HepG2 (cell line): ENCODE results near the gene RPS5. TPM values are rescaled to one million over a fixed set of nuclear protein-coding genes. Genes with fewer than 3 reads are reported as not detected.

ENCODE experiments used
- ATAC-seq: fragments of 200-7000 bp; cut with Tn5 transposase; 3 replicates; pipeline ENCODE4 v1.9.1; 2020; ENCODE audit warnings: mild to moderate bottlenecking, moderate library complexity
- BruUV-seq: library from RNA; stranded (reverse); fragments of 400-500 nt; replicated peaks from 2 replicates; lab custom pipeline; 2021; lab: Mats Ljungman, UMichigan
- CTCF ChIA-PET: fragments of 300-600 bp; formaldehyde crosslinking; extraction: SDS; loops from one replicate; lab custom pipeline; 2021; ENCODE audit warnings: low total read pairs, inconsistent platforms, low intra/inter-chr PET ratio; lab: Yijun Ruan, JAX
- POLR2A ChIA-PET: fragments of 350-600 bp; sonication (Branson Sonifier 250); formaldehyde crosslinking; loops from one replicate; lab custom pipeline; 2020; ENCODE audit warnings: antibody characterized with exemption, inconsistent platforms; lab: Yijun Ruan, JAX
- DNase-seq: peaks from one replicate; pipeline ENCODE4 v3.0.0-alpha.2; 2015; ENCODE audit warnings: low spot score
- FAIRE-seq: peaks from 3 replicates; lab custom pipeline; 2011; peaks lifted over from hg19 to GRCh38; lab: Jason Lieb, UNC
- H2AFZ ChIP-seq: one replicate; pipeline ENCODE4 v1.6.1; 2011; ENCODE audit warnings: low read length, inconsistent platforms
- H3K27ac ChIP-seq: fragments of 300-600 bp; 3 replicates; pipeline ENCODE4 v1.8.0; 2011; ENCODE audit warnings: mixed run types, mild to moderate bottlenecking, mixed read lengths, low read length, inconsistent platforms; ENCODE audit not compliant: insufficient read depth; ENCODE audit errors: extremely low read length
- H3K27me3 ChIP-seq, 2 experiments: fragments of 200-600 bp in 1 of 2; 2 replicates in 1 of 2; 3 replicates in 1 of 2; pipeline versions ENCODE4 v1.6.0 to v1.8.0; 2011; ENCODE audit warnings: low read length in 2 of 2, mild to moderate bottlenecking in 2 of 2, moderate library complexity in 2 of 2, inconsistent platforms in 1 of 2; ENCODE audit not compliant: insufficient read depth in 2 of 2, control insufficient read depth in 1 of 2
- H3K36me3 ChIP-seq, 2 experiments: fragments of 200-600 bp in 1 of 2; replicated peaks in 1 of 2; 2 replicates in 1 of 2; 3 replicates in 1 of 2; pipeline versions ENCODE4 v1.5.1 to v1.8.0; 2011; ENCODE audit warnings: low read length in 2 of 2, inconsistent platforms in 1 of 2; ENCODE audit not compliant: insufficient read depth in 2 of 2, control insufficient read depth in 1 of 2
- H3K4me1 ChIP-seq: 2 replicates; pipeline ENCODE4 v1.5.1; 2012; ENCODE audit warnings: low read length, inconsistent platforms; ENCODE audit not compliant: insufficient read depth
- H3K4me2 ChIP-seq: 2 replicates; pipeline ENCODE4 v1.6.0; 2011; ENCODE audit warnings: low read depth, low read length, inconsistent platforms
- H3K4me3 ChIP-seq, 3 experiments: fragments of 200-600 bp in 1 of 3; sonication (generic), shearing (Covaris generic) in 1 of 3; replicated peaks in 1 of 3; 2 replicates each; pipeline ENCODE4 v1.5.1; 2011 to 2016; ENCODE audit warnings: low read length in 3 of 3, inconsistent platforms in 2 of 3, low read depth in 2 of 3, mild to moderate bottlenecking in 2 of 3, control low read depth in 1 of 3, mixed read lengths in 1 of 3; ENCODE audit not compliant: insufficient read depth in 1 of 3
- H3K79me2 ChIP-seq: one replicate; pipeline ENCODE4 v1.6.1; 2011; ENCODE audit warnings: low read length, inconsistent platforms; ENCODE audit not compliant: insufficient read depth
- H3K9ac ChIP-seq: 2 replicates; pipeline ENCODE4 v1.6.0; 2011; ENCODE audit warnings: mild to moderate bottlenecking, low read depth, low read length, inconsistent platforms; ENCODE audit not compliant: insufficient read depth
- H3K9me3 ChIP-seq: 2 replicates; pipeline ENCODE4 v1.5.1; 2012; ENCODE audit warnings: mild to moderate bottlenecking, low read length
- H4K20me1 ChIP-seq: 2 replicates; pipeline ENCODE4 v1.6.0; 2011; ENCODE audit warnings: inconsistent platforms, mild to moderate bottlenecking, low read length, moderate library complexity; ENCODE audit not compliant: insufficient read depth
- FIP1L1 ChIP-seq: fragments of 200-400 bp; formaldehyde crosslinking; IDR thresholded peaks from 2 replicates; pipeline ENCODE4 v1.6.1; 2018; ENCODE audit warnings: low read depth, mild to moderate bottlenecking, low read length, moderate library complexity, borderline replicate concordance; ENCODE audit not compliant: insufficient read depth
- HHEX ChIP-seq: IDR thresholded peaks from 2 replicates; pipeline ENCODE4 v1.6.1; 2016; ENCODE audit warnings: control low read depth
- HOXA9 ChIP-seq: sonication (generic); formaldehyde crosslinking; IDR thresholded peaks from 2 replicates; pipeline ENCODE4 v1.8.1; 2022; ENCODE audit warnings: missing genetic modification reagents, mild to moderate bottlenecking, moderate library complexity, borderline replicate concordance
- MAF1 ChIP-seq: sonication (generic); formaldehyde crosslinking; IDR thresholded peaks from 2 replicates; pipeline ENCODE4 v1.5.0; 2020; ENCODE audit warnings: missing genetic modification reagents, borderline replicate concordance
- MAZ ChIP-seq, 2 experiments: sonication (generic) in 1 of 2; formaldehyde crosslinking in 1 of 2; IDR thresholded peaks; 2 replicates each; pipeline versions ENCODE4 v1.5.0 to v1.6.1; 2012 to 2020; ENCODE audit warnings: low read depth in 2 of 2, mild to moderate bottlenecking in 2 of 2, borderline replicate concordance in 1 of 2, improper control_type of control experiment in 1 of 2, low read length in 1 of 2, missing genetic modification reagents in 1 of 2, moderate library complexity in 1 of 2
- RXRA ChIP-seq: sonication (generic); formaldehyde crosslinking; IDR thresholded peaks from 2 replicates; pipeline ENCODE4 v1.5.1; 2020; ENCODE audit warnings: missing genetic modification reagents
- THAP11 ChIP-seq: IDR thresholded peaks from 2 replicates; pipeline ENCODE4 v1.6.1; 2016; ENCODE audit warnings: missing biosample characterization, missing genetic modification reagents
- YEATS2 ChIP-seq: sonication (generic); formaldehyde crosslinking; IDR thresholded peaks from 2 replicates; pipeline ENCODE4 v1.4.0; 2020; ENCODE audit warnings: missing genetic modification reagents, borderline replicate concordance
- ZNF138 ChIP-seq: sonication (generic); formaldehyde crosslinking; IDR thresholded peaks from 2 replicates; pipeline ENCODE4 v1.5.0; 2020; ENCODE audit warnings: mild to moderate bottlenecking, low read depth, missing genetic modification reagents
- ZNF441 ChIP-seq: sonication (generic); formaldehyde crosslinking; IDR thresholded peaks from 2 replicates; pipeline ENCODE4 v1.7.0; 2021; ENCODE audit warnings: missing genetic modification reagents, borderline replicate concordance
- ZNF570 ChIP-seq: sonication (generic); formaldehyde crosslinking; IDR thresholded peaks from 2 replicates; pipeline ENCODE4 v1.4.0; 2020; ENCODE audit warnings: mild to moderate bottlenecking, missing genetic modification reagents, borderline replicate concordance
- ZNF577 ChIP-seq: sonication (generic); formaldehyde crosslinking; IDR thresholded peaks from 2 replicates; pipeline ENCODE4 v1.4.0; 2020; ENCODE audit warnings: mild to moderate bottlenecking, low read depth, missing genetic modification reagents, borderline replicate concordance
- ZNF781 ChIP-seq: sonication (generic); formaldehyde crosslinking; IDR thresholded peaks from 2 replicates; pipeline ENCODE4 v1.5.1; 2020; ENCODE audit warnings: borderline replicate concordance, mild to moderate bottlenecking, missing genetic modification reagents; ENCODE audit errors: not compliant biosample characterization
- ZSCAN20 ChIP-seq: sonication (generic); formaldehyde crosslinking; IDR thresholded peaks from 2 replicates; pipeline ENCODE4 v1.4.0; 2020; ENCODE audit warnings: missing genetic modification reagents, mild to moderate bottlenecking, borderline replicate concordance
- WGBS: methylation state at CpG from one replicate; pipeline ENCODE4 v1.1.6; 2017; ENCODE audit warnings: low lambda C conversion rate; 5-methylcytosine and 5-hydroxymethylcytosine counted together
- in situ Hi-C: cut with HindIII; loops from 2 replicates; pipeline ENCODE4 v1.10.0; 2017; ENCODE audit warnings: low pct_unique_long_range_greater_than_20kb; ENCODE audit not compliant: extremely low pct_ligation_motif_present
- intact Hi-C: fragments of 100-400 bp; cut with micrococcal nuclease; formaldehyde crosslinking; loops from one replicate; pipeline ENCODE4 v1.10.0; 2022; ENCODE audit not compliant: unreplicated experiment
- polyA plus RNA-seq, 8 experiments: library from polyadenylated mRNA; depleted of rRNA in 3 of 8; stranded (reverse) in 7 of 8; unstranded in 1 of 8; fragments of >200 nt; fragmentation: Illumina TruSeq in 4 of 8; extraction: Trizol in 4 of 8; gene quantifications; 2 replicates each; pipeline versions ENCODE4 v1.2.1 to v1.2.3, GENCODE V29; 2011 to 2016; ENCODE audit warnings: low read depth in 4 of 8, missing spikeins in 1 of 8, mixed read lengths in 1 of 8; ENCODE audit not compliant: insufficient read depth in 1 of 8
- total RNA-seq, 5 experiments: library from RNA; depleted of rRNA; stranded (reverse); fragments of >200 nt; fragmentation: Illumina TruSeq; extraction: Trizol; gene quantifications; 2 replicates each; pipeline ENCODE4 v1.2.3, GENCODE V29; 2016; ENCODE audit warnings: low read depth in 1 of 5
- TF ChIP-seq, protein P1 (sequence below): sonication (generic); formaldehyde crosslinking; IDR thresholded peaks from 2 replicates; pipeline ENCODE4 v1.4.0; 2020; ENCODE audit warnings: mild to moderate bottlenecking, missing genetic modification reagents
- TF ChIP-seq, protein P2 (sequence below): sonication (generic); formaldehyde crosslinking; IDR thresholded peaks from 2 replicates; pipeline ENCODE4 v1.4.0; 2020; ENCODE audit warnings: missing genetic modification reagents, borderline replicate concordance

The RPS5 gene
- total and polyA plus RNA-seq, 2 of the 13 experiments (the other 11 are each of a cell fraction or from before 2014, with no cell fraction given), result 1,544 to 4,408 TPM

DNA sequence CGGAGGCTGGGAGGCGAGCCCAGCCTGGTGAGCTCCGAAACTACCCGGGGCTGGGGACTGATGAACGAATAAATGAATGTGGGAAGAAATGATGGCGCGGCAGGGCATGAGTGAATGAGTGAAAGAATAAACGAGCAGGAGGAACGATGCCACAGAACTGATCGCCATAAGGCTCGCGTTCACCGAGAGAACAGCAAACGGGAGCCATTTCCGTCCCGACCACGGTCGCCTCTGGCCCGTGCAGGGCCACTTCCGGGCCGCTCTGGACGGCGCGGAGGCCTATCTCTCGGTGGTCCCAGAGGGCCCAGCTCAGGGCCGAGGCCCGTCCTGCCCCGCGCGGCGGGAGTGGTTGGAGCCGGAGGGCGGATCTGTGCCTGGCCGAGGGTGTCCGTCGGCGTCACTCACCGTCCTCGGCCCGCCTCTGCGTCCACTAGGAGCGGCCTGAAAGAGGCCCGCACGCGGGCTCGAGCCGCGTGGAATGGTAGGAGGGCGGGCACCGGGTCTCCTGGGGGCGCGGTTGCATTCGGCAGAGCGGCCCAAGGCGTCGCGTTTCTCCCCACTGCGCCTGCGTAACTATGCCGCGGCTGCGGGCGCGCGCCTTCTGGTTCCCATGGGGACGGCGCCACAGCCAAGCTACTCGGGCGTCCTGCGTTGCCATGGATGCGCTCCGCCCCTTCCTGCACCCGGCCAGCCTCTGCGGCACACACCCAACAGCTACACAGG is 24.6 kb upstream of the RPS5 start, which contains the start of gene ZNF497:
ZNF497 (minus strand) TSS at position 480 of the 723 bp plus-strand sequence. CDS start 5,116 bp downstream, outside the sequence.
- no peaks in the 10 kb centered on the region for H3K27me3 ChIP-seq
- H4K20me1 ChIP-seq, result no peaks in the 10 kb centered on the region
- CTCF ChIA-PET, result no interaction called here
- WGBS, result under 1% methylated on average over 21 of the region's 74 CpGs
- FAIRE-seq (peak; percentile 80), DNase-seq (peak; percentile 91), ATAC-seq (peak; percentile 96)
- H3K4me2 ChIP-seq, result peak within 1 kb of the TSS; percentile 83
- H3K27ac ChIP-seq, result peak within 1 kb of the TSS; percentile 97
- H3K36me3 ChIP-seq, result no peaks in the 10 kb centered on the region
- BruUV-seq, result TSS peak; percentile 69
- no peaks in the 10 kb centered on the region for H3K9me3 ChIP-seq
- H3K4me1 ChIP-seq, result peaks cover 11% of the 10 kb centered on the region
- in situ Hi-C loops, result no loop called here
- H3K79me2 ChIP-seq, result no peaks in the 10 kb centered on the region
- peak within 1 kb of the TSS; percentile 76 to 92 (median 80) for H3K4me3 ChIP-seq
- intact Hi-C loops, result loop anchor here (2.0 kb wide), 1 partner anchor 18 kb away; the partner anchor contains the start of gene ZNF837
- no peak within 1 kb of the TSS for H2AFZ ChIP-seq
- peak within 1 kb of the TSS; percentile 98 for H3K9ac ChIP-seq
- POLR2A ChIA-PET, result interaction anchor here (0.7 to 2.4 kb wide), 34 partner anchors 8 to 213 kb away, joined by 3 to 33 read pairs (median 6); partner anchors contain the start of genes CHMP2A, ERVK3-1, RPS5 and SLC27A5
- no peak for TF ChIP-seq ZNF570 (CRISPR knock-in tag)
- peak; percentile 90 for TF ChIP-seq MAF1 (CRISPR knock-in tag)
- TF ChIP-seq RXRA (CRISPR knock-in tag), result peak; percentile 71
- TF ChIP-seq HHEX (CRISPR knock-in tag), result no peak
- TF ChIP-seq ZSCAN20, result peak; percentile 84; the same call in 1 of the 2 replicates
- peak; percentile 92 for TF ChIP-seq YEATS2 (CRISPR knock-in tag)
- no peak for TF ChIP-seq ZNF577 (CRISPR knock-in tag)
- peak; percentile 96 for TF ChIP-seq THAP11 (CRISPR knock-in tag)
- peak; percentile 67; the same call in 1 of the 2 replicates for TF ChIP-seq ZNF441 (CRISPR knock-in tag)
- peak; percentile 66 for TF ChIP-seq ZNF781 (CRISPR knock-in tag)
- TF ChIP-seq, protein P1, sequence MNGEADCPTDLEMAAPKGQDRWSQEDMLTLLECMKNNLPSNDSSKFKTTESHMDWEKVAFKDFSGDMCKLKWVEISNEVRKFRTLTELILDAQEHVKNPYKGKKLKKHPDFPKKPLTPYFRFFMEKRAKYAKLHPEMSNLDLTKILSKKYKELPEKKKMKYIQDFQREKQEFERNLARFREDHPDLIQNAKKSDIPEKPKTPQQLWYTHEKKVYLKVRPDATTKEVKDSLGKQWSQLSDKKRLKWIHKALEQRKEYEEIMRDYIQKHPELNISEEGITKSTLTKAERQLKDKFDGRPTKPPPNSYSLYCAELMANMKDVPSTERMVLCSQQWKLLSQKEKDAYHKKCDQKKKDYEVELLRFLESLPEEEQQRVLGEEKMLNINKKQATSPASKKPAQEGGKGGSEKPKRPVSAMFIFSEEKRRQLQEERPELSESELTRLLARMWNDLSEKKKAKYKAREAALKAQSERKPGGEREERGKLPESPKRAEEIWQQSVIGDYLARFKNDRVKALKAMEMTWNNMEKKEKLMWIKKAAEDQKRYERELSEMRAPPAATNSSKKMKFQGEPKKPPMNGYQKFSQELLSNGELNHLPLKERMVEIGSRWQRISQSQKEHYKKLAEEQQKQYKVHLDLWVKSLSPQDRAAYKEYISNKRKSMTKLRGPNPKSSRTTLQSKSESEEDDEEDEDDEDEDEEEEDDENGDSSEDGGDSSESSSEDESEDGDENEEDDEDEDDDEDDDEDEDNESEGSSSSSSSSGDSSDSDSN, result peak; percentile 91
- TF ChIP-seq ZNF138, result no peak
- TF ChIP-seq HOXA9 (CRISPR knock-in tag), result no peak; the same call in 1 of the 2 replicates
- TF ChIP-seq FIP1L1, result no peak
- TF ChIP-seq, protein P2, sequence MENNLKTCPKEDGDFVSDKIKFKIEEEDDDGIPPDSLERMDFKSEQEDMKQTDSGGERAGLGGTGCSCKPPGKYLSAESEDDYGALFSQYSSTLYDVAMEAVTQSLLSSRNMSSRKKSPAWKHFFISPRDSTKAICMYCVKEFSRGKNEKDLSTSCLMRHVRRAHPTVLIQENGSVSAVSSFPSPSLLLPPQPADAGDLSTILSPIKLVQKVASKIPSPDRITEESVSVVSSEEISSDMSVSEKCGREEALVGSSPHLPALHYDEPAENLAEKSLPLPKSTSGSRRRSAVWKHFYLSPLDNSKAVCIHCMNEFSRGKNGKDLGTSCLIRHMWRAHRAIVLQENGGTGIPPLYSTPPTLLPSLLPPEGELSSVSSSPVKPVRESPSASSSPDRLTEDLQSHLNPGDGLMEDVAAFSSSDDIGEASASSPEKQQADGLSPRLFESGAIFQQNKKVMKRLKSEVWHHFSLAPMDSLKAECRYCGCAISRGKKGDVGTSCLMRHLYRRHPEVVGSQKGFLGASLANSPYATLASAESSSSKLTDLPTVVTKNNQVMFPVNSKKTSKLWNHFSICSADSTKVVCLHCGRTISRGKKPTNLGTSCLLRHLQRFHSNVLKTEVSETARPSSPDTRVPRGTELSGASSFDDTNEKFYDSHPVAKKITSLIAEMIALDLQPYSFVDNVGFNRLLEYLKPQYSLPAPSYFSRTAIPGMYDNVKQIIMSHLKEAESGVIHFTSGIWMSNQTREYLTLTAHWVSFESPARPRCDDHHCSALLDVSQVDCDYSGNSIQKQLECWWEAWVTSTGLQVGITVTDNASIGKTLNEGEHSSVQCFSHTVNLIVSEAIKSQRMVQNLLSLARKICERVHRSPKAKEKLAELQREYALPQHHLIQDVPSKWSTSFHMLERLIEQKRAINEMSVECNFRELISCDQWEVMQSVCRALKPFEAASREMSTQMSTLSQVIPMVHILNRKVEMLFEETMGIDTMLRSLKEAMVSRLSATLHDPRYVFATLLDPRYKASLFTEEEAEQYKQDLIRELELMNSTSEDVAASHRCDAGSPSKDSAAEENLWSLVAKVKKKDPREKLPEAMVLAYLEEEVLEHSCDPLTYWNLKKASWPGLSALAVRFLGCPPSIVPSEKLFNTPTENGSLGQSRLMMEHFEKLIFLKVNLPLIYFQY, result 0 out of 2 replicates have a peak, but pooled peaks have one; percentile 48
- TF ChIP-seq MAZ (IDR thresholded peaks at IDR 0.05; ENCODE audit: borderline replicate concordance, low read depth, low read length), result no peak; the same call in 1 of the 2 replicates
- TF ChIP-seq MAZ (CRISPR knock-in tag; IDR thresholded peaks at IDR 0.05; ENCODE audit: low read depth), result no peak; the same call in 1 of the 2 replicates
